HG03575 (cell line): Measurements from ENCODE around the gene COP1.
A peak's percentile ranks its signal among the peaks of the same experiment; 100 is the strongest.

ENCODE experiments used
- ATAC-seq: cut with Tn5 transposase; IDR thresholded peaks from one replicate; pipeline ENCODE4 v1.9.1; 2021; ENCODE audit not compliant: unreplicated experiment, insufficient number of reproducible peaks, low FRiP score; ENCODE audit errors: extremely low read depth

The COP1 gene

DNA sequence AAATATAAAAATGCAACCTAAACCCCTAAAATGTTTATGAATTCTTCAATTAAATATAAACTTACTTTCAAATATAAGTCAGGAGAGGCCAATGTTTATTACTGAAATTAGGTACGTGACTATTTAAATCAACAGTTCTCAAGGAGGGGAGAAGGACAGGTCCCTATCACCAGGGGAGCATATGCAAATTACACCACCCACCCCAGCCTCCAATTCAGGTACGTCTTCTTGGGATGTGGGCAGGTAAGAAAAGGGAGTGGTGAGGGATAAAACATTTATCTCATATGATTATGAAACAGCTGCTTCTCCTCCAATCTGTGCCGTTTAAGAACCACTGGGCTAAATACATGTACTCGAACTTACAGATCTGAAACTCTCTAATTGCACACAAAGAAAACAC lies 3.4 kb downstream of the COP1 start:
- ATAC-seq = no peak

DNA sequence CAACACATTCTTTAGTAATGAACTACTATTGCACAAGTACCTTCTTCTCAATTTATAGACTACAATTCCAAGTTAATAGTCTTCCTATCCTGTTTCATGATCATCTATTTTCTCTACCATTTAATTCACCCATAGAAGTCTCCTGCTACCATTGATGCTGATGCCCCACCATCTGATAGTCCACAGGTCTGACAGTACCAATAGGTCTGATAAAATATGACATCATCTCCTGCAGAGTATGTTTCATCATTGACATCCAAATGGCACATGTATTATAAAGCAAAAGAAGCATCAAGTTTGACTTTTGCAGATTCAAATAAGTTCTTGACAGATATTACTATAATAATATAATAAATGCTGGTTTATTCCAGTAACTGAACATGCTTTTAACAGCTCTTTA lies 5.5 kb downstream of the COP1 start:
- ATAC-seq = no peak

DNA sequence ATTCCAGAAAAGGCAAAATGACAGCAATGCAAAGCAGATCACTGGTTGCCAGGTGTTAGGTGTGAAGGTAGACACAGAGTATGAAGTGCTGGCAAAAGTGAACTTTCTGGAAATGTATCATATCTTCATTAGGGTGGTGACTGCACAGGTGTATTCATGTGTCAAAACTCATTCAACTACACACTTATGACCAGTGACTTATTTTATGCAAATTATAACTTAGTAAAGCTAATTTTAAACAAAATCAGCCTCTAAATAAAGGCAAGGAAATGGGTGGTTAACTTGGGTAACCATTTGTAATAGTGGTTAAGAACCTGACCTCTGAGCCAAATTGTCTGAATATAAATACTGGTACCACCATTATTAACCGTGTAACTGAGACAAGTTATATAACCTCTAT lies 7.4 kb downstream of the COP1 start:
- no peak for ATAC-seq

GRCh38 chr1:176198413-176198812 lies 8.7 kb downstream of the COP1 start:
- no peak for ATAC-seq

GRCh38 chr1:176196728-176197127 lies 10.4 kb downstream of the COP1 start:
- no peak for ATAC-seq

DNA sequence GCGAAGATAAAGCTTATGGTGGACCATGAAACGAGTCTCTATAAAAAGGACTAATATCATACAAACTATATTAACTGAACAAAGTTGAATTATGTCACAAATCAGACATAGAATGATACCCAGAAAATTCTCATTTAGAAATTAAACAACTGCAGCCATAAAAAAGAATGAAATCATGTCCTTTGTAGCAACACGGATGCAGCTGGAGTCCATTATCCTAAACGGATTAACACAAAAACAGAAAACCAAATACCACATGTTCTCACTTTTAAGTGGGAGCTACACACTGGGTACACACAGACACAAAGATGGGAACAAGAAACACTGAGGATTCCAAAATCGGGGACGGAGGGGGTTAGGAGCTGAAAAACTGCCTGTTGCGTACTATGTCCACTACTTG lies 11.5 kb downstream of the COP1 start:
- no peak for ATAC-seq

DNA sequence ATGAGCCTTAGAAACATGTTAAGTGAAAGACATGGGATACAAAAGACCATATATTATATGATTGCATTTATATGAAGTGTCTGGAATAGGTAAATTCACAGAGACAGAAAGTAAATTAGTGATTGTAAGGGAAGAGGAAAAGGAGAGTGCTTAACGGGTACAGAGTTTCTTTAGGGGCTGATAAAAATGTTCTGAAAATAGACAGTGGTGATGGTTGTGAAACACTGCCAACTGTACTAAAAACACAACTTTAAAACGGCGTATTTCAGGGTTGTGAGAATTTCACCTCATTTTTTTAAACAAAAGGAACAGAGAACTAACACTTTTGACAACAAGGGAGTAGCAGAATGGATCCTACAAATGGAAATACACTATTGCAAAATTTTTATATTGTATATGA lies 13.4 kb downstream of the COP1 start:
- ATAC-seq = no peak

DNA sequence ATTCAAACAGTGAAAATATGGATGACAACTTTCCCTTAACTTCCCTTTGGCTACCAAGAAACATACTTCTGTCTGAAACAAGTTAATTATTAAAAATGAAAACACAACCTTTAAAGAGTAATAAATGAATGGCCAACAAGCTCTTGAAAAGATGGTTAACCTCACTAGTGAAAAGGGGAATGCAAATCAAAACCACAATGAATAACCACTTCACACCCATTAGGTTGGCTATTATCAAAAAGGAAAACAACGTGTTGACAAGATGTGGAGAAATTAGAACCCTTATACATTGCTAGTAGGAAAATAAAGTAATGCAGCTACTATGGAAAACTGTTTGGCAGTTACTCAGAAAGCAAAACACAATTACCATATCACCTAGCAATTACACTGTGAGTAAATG lies 14.1 kb downstream of the COP1 start:
- peak; percentile 64 for ATAC-seq

GRCh38 chr1:176188604-176189003 lies 18.5 kb downstream of the COP1 start:
- no peak for ATAC-seq

- no peak for ATAC-seq
These were observed 20.1 kb downstream of the COP1 start for GRCh38 chr1:176187001-176187400.

DNA sequence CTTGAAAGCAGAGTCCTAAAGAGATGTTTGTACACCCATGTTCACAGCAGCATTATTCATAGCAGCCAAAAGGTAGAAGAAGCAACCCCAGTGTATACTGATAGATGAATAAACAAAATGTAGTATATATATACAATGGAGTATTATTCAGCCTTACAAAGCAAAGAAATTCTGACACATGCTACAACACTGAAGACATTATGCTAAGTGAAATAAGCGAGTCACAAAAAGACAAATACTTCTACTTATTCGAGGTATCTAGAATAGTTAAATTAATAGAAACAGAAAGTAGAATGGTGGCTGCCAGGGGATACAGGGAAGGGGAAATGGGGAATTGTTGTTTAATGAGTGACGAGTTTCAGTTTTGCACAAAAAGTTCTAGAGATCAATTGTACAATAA lies 23.5 kb downstream of the COP1 start:
- peak; percentile 54 for ATAC-seq

DNA sequence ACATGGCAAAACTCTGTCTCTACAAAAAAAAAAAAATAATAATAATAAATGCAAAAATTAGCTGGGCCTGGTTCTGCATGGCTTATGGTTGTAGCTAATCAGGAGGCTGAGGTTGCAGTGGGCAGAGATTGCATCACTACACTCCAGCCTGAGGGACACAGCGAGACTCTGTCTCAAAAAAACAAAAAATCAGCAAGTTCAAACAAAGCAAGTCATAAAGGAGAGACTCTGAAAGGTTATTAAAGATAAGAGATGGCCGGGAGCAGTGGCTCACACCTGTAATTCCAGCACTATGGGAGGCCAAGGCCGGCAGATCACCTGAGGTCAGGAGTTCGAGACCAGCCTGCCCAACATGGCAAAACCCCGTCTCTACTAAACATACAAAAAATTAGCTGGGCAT lies 28.8 kb downstream of the COP1 start:
- no peak for ATAC-seq

DNA sequence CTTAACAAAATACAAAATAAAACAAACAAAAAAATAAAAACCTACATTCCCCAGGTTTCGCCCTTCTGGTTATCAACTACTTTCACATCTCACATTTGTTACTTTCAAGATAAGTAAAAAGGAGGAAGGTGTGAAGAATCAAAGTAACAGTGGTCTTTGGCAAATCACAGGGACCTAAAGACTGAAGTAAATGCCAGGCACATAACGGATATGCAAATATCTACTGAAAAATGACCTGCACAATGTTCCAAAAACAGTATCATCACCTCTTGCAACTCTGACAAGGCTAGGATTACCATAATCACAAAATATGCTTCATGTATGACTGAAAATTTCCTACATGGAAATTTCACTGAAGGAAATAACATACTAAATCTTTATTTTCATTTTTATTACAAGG lies 29.3 kb downstream of the COP1 start:
- peak; percentile 91 for ATAC-seq

DNA sequence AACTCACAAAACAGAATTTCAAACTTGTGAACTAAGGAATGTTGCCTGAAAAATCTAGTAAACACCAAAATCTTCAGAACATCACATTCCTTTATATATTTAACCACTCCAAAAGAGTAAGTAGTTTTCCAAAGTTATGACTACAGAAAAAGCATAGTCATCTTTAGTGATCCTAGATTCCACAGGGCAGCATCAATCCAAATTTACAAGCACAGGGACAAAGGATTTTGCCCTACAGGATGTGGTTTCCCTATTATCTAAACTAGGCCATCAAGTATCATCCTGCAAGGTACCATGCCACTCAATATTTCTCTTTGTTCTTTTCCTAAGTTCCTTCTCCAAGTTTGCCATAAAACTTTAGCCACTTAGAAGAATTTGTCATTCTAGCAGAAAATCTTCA lies 33.0 kb downstream of the COP1 start:
- no peak for ATAC-seq

- no peak for ATAC-seq
These were observed 34.9 kb downstream of the COP1 start for GRCh38 chr1:176172215-176172614.

DNA sequence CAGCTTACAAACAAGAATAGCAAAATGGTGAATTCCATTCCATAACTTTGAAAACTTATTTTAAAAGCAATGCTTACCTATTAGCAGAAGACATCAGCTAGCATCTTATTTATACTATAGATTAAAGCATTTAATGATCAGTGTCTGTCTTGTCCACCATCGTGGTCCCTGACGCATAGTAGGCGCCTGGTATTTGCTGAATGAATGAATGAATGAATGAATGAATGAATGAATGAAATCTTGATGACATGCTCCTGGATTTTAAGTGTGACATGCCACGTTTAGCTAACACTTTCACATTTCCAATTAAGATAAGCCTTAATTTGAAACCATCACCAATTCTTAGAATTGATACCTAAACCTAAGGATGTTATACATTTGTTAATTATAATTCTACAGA lies 39.9 kb downstream of the COP1 start:
- ATAC-seq = no peak

GRCh38 chr1:176165573-176165972 lies 41.5 kb downstream of the COP1 start:
- ATAC-seq = no peak

DNA sequence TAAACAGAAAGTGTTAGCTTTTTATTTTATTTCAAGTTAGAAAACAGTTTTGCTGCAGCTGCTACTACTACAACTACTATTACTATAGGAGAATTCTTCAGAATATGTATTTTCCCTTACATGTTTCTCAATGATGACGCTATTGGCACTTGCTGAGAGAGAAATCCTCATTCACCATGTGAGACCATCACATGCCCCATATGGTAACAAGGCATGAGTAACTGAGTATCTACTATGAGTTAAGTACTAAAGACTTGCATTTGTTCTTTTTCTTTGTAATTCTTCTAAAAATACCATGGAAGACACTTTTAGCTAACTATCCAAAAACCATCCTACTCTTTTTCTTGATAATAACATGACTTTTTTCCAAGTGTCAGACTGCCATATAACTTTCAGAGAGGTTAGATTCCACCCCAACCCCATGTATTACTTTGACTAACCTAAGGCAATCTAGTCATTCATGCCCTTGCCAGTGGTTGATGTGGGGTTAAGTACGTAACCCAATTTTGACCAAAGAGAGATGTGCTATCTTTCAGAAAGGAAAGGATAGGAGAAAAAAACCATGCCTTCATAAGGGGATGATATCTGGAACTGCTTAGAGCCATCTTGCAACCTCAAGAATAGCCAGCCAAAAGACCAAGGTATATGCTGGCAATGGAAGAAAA lies 42.9 kb downstream of the COP1 start:
- ATAC-seq = no peak

DNA sequence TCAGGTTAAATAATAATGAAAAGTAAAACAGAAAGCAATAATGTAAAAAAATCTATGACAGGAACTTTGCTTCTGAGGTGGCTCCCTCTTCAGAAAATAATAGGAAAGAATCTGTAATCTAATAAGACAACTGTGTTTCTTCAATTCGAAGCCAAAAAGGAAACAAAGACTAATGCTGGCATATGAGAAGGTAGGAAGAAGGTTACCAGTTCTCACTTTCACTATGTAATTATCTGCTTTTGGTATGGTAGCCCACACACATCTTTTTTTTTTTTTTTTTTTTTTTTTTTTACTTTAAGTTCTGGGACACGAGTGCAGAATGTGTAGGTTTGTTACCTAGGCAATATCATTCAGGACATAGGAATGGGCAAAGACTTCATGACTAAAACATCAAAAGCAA lies 47.1 kb downstream of the COP1 start:
- ATAC-seq = no peak

- ATAC-seq = no peak
These were observed 49.1 kb downstream of the COP1 start for GRCh38 chr1:176157995-176158394.

DNA sequence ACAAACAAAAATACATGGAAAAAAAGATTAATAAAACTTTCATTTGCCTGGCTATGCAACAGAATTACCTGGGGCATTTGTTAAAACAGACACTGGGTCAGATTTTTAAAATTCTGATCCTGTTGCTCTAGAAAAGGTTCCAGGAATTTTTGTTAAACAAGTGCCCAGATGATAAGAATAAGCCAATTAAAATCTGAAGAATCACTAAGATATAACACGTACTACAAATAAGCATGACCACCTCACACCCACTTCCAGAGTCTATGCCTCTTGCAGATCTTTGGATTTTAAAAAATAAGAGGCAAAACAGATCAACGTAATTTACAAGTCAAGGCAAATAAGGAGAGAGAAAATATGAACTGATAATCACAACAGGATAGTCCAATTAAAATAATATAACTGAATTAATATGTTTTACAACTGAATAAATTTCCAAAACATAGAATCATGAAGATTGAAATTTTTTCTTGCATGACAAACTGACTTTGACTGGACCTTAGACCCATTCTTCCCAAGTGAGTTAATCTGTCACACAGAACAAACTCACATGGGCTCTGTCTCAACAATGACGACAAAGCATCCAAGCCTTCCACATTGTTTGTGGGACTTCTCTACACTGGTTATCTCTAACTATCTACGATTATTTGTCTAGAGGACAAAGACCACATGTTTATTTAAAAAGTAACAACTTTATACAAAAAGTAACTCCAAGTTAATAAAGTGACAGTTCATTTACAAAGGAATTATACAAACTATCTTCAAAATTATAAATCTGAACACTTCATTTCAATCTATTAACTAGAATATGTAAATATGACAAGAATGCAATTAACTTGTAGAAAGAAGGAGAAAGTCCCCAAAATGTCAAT lies 56.9 kb downstream of the COP1 start:
- no peak for ATAC-seq
